ENCODE measurements around the gene EPHA3.

EPHA3 gene

DNA sequence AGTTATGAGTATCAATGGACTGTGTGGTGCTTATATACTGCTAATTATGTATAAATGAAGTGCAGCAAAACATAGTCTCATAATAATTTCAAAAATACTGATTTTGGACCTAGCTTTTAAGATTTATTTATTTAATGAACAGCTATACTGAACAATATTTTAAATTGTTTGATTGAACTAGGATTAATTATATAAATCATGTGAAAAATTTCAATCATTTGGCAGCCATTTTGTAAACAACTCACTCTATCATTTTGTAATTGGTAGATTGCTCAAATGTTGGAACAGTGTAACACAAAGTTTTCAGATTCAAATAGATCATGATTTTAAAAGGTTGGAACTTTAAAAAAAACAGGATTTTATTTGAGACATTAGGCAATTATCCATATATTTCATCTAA is 47.0 kb downstream of the EPHA3 start:
- no peak for DNase-seq

DNA sequence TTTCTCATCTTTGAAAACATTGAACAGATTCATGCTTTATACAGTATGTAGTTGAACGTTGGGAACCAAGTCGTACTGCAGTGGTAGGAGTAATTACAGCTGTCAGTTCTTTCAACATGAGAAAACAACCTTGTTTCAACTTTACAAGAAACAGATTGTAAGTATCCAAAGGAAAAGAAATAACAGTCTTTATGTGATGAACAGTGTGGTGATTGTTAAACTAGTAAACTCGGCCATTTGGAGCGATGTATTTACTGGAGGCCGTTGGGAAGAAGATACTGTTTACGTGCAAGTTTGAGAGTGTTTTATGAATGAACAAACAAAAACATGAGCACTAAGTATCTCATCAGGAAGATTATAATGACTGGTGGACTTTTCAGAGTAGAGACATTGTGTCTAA is 48.4 kb downstream of the EPHA3 start:
- DNase-seq: no peak

DNA sequence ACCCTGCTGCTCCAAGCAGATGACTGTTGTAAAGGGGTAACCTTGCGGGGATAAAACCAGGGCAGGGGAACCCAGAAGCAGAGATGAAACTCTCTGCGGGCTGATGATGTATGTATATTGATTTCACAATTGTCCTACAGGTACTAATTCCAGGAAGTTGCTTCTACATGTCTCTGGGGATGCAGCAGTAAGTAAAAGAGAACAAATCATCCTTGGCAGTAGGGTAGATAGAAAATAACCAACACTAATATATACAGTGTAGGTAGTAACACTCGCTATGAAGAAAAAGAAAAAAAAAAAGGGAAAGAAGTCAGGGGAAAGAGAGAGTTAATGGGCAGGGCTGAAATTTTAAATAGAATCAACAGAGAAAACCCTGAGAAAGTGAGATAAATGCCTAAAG is 50.2 kb downstream of the EPHA3 start:
- DNase-seq: no peak

DNA sequence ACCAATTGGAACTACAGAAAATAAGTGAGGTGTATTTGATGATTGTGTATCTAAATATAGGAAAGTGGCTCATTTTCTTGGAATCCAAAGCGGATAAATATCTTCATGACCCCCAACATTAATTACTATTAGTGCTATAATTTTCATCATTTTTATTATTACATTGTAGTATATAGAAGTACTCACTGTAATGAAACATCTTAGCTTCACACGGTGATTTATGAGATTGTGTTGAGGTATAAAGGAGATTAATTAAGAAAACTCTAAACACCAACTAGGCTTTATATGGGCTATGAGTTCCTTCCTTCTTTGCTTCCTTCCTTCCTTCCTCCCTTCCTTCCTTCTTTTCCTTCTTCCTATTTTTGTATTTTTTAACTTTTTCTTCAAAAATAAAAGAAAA is 52.2 kb downstream of the EPHA3 start:
- DNase-seq: no peak

DNA sequence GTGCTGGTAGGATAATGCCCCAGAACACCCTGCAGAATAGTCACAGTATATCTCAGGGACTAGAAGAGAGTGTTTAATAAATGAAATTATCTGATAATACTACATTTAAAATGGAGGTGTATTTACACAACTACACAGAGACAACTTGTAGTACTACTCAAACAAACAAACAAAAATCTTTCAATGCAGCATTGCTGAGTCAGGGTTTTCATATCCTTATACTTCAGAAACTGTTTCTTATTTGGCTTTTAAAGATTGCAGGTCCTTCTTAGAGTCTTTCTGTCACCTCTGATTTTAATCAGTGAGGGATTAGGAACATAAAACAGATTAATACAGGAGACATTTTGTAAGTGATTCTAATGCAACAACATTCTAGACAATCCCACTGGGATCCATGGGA is 57.4 kb downstream of the EPHA3 start:
- DNase-seq: no peak

DNA sequence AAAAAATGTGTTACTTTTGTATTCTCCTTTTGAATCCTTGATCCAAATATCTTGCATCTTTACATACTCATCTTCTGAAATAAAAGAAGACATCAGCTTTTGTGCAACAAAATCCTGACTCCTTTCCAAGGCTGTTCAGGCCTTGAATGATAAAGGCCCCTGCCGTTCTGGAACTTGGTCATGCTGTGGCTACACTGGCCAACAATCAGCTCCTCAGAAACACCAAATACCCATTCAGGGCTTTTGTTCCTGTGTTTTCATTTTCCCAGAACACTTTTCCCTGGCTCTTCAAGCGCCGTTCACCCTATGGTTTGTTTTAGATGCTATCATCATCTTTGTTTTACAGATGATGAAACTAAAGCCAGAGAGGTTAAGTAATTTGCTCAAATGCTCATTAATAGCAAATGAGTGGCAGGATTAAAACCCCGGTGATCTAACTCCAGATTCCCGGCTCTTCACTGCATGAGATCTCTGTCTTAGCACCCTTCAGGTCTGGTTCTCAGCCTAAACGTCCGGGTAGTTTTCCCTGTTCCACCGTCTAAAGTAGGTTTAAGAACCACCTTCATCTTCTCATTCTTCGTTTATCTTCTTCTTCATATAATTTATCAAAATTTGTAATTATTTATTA is 58.3 kb downstream of the EPHA3 start:
- DNase-seq: no peak

DNA sequence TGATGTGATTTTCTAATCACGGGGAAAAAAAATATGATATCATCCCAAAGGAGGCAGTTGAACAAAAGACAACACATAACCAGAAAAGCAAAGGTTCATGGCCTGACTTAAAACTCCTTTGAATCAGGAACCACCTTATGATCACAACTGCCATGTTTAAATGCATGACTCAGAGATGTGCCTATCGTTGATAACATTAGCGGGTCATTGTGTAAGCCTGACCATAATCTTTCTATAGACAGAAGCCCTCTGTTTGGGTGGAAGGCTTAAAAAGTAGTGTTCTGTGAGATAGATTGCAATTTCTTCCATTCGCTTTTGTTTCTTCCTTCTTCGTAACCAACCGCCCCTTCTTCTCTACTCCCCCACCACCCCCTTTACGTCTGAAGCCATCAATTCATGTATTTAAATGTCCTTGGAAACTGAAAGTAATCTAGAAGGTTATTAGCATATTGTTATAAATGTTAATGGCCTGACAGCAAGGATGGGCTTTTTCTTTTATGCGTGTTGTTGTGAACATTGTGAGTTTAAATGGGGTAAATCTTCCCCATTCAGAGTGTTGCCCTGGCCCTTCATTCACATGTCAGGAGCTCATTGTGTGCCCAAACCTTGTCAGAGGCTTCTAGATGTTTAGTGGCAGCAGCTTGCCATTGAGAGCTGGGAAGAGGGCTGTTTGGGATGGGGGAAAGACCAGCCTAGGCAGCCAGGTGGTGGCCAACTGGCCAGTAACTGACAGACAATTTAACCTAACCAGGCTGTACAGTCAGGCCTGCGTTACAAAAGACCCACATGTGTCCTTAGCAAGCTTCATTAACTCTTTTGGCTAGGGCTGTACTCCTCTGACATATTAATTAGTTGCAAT is 64.5 kb downstream of the EPHA3 start:
- DNase-seq: no peak

DNA sequence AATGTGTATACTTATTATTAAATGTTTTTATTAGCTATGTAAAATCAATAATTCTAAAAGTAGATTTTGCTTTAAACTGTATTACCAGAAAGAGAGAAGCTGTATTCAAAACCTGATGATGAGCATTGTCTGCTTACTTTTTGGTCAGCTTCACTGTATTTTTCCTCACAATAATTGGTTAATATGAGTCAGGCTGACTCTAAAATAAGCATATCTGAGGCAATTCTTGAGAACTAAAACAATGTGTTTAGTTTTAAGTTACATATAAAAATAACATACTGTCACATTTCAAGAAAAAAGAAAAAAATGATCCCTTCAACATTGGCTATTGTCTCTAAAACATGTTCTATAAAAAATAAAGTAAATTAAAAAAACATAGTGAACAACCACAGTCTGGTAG is 66.1 kb downstream of the EPHA3 start:
- DNase-seq: no peak

DNA sequence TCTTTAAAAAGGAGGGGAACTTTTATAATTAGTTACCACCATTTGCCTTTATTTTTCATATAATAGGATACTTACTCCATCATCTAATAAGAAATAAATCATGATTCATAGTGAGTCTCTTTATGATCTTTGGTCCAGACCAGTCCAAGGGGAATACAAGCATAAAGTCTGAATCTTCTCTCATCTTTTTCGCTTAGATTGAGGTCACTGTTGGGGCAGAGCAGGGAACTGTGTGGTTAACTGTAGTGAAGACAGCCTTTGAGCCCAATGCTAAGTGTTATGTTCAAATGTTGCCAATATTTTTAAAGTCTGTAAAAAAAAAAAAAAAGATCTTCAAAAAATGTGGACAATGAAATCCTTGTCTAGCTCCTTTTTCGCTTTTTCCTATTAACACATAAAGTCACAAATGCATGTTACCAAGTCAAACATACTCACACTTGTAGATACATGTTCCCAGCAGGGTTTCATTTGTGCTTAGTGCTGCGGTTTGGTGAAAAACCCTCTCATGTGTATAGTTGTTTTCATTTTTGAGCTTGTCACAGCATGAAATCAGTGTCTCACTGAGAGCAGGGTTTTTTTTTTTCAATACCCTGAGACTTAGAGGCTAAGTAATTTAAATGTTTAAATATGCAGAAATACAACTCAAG is 72.1 kb downstream of the EPHA3 start:
- no peak for DNase-seq

DNA sequence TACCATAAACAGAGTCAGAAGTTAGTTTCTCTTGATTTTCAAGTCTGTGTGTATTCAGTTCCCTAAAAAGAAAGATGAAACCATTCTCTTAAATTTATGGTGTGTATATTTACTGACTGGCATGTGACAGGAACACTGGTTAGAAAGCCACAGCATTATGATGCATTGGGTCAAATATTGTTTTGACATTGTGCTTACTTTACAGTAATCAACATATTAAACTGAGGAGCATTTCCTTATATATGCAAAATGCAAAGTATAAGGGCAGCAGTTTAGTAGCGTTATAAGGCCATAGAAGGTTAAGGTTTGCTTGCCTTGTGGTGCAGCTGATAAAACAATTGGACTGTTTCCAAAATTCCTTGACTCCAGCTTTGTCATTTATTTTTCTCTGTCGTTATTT is 72.9 kb downstream of the EPHA3 start:
- DNase-seq: no peak

DNA sequence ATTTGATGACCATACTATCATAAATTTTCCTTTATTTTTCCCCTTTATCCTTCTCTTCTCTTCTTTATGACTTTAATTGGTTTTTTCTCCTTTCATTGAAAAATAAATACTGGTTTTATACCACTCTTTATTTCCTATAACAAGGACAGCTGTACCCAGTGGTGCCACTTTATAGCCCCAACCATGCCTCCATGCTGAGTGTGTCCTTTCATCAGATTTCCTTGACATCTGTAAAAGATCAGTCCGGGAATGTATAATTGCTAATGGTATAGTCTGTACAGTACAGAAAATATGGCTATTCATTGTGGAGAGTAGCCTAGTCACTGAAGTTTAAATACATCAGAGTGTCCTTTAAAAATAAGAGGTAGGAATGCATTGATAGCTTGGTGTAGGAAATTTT is 74.6 kb downstream of the EPHA3 start:
- no peak for DNase-seq

DNA sequence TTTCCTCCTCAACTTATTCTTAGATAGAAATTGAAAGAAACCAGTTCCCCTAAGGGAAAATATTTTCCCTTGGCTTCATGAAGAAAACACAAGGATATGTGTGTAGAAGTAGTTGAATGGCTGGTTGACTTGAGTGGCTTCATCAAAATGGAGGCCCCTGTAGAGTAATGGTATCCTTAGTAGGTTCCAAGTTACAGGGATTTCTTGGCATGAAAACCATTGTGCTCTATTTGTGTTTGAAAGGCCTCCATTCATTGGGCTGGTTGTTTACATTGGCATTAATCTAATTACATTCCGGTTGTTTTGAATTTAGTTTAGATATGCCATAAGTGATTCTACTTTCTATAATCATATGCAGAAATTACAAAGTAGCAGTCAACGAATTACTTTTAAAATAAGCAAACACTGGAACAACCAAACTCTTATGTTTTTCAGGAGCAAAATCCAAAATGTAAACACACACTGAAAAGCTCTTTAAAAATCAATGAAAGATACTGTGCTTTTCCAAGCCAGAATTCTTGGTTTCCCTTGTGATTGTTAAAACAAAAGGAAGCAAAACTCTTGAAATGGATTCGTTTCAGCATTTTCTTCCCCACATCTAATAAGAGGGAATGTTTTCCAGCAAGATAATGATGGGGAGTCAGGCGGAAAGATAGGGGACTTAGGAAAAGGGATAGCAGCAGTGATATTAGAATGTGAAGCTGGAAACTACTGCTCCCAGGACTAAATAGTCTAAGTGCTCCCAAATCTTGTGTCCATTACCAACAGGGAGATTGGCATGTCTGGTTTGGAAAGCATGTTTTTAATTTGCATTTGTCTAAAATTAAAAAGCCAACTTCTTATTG is 77.0 kb downstream of the EPHA3 start:
- DNase-seq: no peak

DNA sequence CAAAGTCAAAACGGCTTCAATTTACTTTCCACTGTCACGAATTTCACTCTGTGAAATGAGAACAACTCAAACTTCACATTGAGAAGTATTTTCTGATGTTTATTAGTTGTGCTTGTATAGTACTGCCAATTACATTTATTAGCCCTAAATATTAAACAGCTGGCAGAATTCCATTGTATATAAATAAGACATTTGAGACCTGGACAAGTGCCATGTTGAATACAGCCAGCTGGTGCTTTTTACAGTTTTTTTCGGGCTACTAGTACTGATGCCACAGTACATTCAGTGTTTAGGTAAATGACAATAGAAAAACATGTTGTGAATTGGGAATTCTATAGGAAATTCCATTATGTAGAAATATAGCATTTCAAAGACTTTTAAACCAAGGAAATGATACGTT is 79.0 kb downstream of the EPHA3 start:
- no peak for DNase-seq

DNA sequence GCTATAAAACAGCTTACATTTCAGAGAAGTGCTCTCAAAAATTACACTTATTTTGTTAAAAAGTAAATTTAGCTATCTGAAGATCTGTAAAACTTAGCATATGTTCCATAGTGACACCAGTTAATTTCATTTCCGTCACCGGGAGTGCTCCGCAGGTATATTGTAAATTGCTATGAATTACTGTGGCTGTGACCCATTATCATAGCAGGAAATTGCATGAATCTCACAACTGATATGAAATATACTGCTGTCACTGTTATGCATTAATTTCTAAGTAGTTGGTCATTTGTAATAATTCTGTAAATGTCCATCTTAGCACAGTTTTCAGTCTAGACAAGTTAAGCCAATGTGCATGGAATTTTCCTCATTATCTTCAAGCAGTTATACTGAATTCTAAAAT is 91.2 kb downstream of the EPHA3 start:
- DNase-seq: no peak

DNA sequence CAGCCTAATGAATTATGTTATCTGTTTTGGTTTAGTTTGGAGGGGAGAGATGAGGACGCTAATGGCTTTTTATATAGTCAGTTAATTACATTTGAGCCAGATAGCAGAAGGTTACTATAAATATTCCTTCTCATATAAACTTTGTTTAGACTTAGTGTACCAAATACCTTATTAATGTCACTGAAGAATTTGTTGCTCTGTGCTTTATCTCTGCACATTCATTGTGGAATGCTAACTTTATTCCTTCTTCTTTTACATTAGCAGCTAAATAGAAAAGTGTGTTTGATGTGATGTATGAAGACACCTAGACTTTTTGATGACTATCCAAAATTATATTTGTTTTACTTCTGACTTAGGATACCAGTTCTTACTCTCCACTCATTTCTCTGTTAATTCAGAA is 105.2 kb downstream of the EPHA3 start:
- DNase-seq: no peak

DNA sequence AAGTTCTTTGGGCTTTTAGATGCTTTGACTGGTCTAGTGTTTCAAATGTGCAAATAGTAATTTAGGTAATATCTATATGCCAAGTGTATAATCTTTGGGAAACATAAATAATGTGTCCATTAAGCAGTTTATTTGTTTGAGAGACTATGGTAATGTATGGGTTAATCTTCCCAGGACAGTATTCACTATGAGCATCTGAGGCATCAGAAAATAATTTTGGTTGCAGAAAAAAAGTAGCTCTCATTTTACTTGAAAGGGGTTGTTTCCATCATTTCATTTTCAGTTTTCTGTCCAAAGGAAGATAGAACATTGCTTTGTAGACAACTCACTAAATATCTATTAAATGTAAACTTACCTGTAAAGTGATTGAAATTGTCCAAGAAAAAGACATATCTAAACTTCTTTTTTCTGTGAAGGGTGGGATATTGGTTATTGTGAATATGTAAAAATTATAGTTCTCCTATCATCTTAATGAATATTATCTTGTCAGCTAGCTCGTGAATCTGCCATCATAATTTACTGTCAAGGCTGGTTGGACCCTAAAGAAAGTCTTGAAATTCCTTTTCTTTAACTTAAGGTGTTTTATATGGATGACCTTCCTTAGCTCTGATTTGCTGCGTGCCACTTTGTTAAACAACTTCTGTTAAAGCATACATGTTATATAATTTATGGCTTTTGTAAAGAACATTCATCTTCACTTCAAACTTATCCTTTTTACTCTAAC is 108.8 kb downstream of the EPHA3 start:
- DNase-seq: no peak

DNA sequence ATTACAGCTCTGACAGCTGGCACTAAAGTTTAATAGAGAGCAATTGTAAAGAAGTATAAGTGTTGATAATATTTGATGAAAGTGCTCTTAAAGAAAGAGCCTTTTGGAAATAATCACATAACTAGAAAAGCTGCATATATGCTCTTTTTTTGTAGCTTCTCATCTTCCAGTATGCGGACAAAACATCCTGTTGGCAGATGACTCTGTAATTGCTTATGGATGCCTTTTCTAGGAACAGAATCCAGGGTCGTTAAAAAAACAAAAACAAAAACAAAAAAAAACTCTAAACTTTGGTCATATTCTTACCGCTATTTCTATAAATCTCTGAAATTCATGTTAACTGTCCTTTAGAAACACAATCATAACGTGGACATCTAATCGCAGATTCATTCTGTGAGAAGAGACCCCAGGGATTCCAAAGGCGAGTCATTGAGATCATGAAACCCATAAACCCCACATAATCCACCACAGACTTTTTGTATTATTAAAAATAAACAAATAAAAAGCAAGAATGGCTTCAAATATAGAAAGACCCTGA is 109.8 kb downstream of the EPHA3 start:
- DNase-seq: no peak

DNA sequence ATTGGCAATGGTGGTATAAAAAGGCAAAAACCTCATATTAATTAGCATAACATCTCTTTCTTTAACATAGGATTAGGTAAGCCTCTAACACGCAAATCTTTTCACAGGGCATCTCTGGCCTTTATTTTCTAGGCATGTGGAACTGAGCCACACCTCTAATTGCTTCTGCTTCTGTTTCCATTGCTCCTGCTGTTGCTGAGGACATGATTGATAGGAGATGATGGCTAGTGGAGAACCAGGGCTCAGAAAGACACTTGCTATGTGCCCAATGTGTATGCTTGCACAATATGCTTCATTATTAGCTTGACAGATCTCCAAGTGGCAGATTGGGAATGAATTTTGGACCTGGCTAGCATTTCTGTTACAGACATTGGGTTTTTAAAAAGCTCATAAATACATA is 114.5 kb downstream of the EPHA3 start:
- no peak for DNase-seq

DNA sequence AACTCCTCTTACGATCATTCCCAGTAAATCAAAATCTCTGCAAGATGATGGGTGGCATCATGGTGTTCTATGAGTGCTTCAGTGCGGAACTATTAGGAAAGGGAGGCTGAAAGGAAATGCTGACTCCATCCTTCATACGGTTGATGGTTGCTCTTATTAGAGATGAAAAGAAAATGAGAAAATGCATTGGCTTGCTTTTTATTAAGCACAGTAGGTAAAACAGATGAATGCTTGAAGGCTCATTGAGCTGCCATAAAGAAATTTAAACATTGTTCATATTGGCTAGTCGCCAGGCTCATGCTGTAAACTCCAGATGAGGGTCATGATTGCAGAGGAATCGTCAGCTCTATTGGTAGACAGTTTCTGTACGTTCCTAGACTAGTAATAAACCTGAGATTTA is 115.8 kb downstream of the EPHA3 start:
- no peak for DNase-seq

DNA sequence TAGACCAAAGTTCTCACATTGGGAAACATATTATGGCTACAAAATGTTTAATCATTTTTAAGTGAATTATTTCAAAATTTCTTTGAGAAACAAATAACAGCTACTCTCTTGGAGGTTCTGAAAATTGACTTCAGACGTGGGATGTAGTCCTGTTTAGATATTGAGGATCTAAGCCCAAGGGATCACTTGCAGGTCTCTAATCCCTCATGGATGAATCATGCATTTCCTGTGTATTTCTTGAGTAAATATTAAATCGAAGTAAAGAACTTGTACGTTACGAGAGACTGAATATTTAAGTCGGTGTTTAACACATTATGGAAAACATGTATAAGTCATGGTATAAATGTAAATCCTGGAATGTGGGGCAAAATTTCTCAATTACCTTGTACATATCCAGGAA is 119.8 kb downstream of the EPHA3 start:
- DNase-seq: no peak

DNA sequence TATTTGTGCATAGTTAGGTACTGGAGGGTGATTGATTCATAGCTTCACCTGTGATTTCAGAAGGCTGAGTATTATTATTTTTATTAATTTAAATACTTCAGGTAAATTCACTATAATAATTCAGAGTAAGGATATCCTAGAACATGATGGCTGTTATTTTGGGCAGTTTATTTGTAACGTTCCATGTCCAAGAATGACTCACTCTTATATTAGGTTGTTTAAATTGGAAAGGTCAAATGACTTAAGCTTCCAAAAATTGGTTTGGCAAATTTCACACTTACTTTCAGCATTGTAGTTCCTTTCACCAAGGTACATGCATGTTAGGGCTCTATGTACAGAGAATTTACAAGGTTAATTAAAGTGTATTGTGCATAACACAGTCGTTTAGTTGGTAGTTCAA is 120.2 kb downstream of the EPHA3 start:
- DNase-seq: no peak

DNA sequence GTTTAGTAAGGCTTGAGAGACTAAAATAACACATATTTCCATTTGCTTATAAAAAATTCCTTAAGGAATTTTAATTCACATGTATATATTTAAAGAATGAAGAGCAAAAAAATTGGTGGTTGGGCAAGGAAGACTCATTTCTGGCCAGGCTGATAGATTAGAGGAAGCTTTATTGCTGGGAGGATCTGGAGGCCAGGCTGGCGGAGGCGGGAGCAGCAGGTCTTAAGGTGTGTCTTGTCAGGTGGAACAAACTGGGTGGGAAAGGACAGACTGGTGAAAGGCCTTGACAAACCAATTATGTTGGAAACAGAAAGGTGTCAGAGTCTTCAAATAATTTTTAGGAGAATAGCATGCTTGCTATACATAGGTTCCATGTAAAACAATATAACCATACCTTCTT is 124.7 kb downstream of the EPHA3 start:
- DNase-seq: no peak

All from CD4-positive, alpha-beta T cell treated with Interferon gamma for 1 hour (primary cell).